Measurements from ENCODE around the gene MYT1.

DNA sequence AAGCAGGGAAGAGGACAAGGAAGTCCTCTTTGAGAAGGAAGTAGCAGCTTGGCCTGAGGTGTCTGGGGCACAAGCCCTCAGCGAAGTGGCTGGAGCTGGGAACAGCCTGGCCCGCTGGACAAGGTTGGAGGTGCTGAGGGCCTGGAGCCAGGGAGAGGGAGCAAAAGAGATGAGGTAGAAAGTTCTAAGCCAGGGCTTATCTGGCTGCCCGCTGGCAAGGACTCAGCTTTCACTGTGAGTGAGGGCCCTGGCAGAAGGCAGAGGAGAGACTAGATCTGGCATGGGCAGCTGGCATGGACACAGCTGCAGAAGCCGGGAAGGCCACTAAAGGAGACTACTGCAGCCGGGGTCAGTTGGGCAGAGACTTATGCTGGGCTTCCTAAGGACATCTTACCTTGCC is 69.5 kb downstream of the MYT1 start:
- TF ChIP-seq CTCF (IDR thresholded peaks at IDR 0.05) (no peak), POLR2A (IDR thresholded peaks at IDR 0.05) (no peak)
